ENCODE data around the gene SCFD2. TPM values are rescaled to one million over a fixed set of nuclear protein-coding genes. Genes with fewer than 3 reads are reported as not detected.

The SCFD2 gene
- 49.7 and 51.0 TPM in 2 replicates for total RNA-seq (2014; rRNA removed; shearing (Covaris generic))

GRCh38 chr4:53365486-53366300, at the start of gene SCFD2:
TSS of gene SCFD2 (minus strand) at chr4:53366061.

GRCh38 chr4:53377319-53378170, 11.7 kb upstream of the SCFD2 start, which contains the start of gene FIP1L1:
TSS of gene FIP1L1 (plus strand) at chr4:53377641. CDS start at chr4:53377839, 198 bp downstream.

GRCh38 chr4:52861879-52862616, 503.8 kb downstream of the SCFD2 start, which contains the start of gene RASL11B:
TSS of gene RASL11B (plus strand) at chr4:52862317. CDS start at chr4:52862508, 191 bp downstream.

Small RNAs within 50 kb of the gene (small RNA-seq; reads per million reads assigned to genes)
- gene RNU6-310P: not detected

Other genes starting within 250 kb of the SCFD2 start
- 96.5 and 101 TPM in 2 replicates for gene FIP1L1, start 11.6 kb upstream of the SCFD2 start, total RNA-seq (2014; rRNA removed; shearing (Covaris generic))
- gene LNX1, start 225.4 kb upstream of the SCFD2 start, total RNA-seq (2014; rRNA removed; shearing (Covaris generic)): 3.2 and 3.4 TPM in 2 replicates